Transverse colon (tissue), 4 donors: ENCODE results near the gene ZNF502. TPM values are rescaled to one million over a fixed set of nuclear protein-coding genes. Genes with fewer than 3 reads are reported as not detected.

ENCODE experiments used
- DNase-seq: peaks from one replicate; pipeline ENCODE4 v3.0.0-alpha.2; 2019
- H3K27ac ChIP-seq, 4 donors: fragments of 200-600 bp; sonication (generic); 2 replicates each; pipeline ENCODE4 v1.5.1; 2016 to 2018; ENCODE audit warnings: inconsistent platforms in 4 of 4
- H3K27me3 ChIP-seq: fragments of 200-600 bp; sonication (generic); 2 replicates; pipeline ENCODE4 v1.5.1; 2017; ENCODE audit warnings: inconsistent platforms
- H3K36me3 ChIP-seq, 4 donors: fragments of 200-600 bp; sonication (generic); 2 replicates each; pipeline ENCODE4 v1.5.1; 2017 to 2019; ENCODE audit warnings: inconsistent platforms in 4 of 4
- H3K4me1 ChIP-seq, 4 donors: fragments of 200-600 bp; sonication (generic); 2 replicates each; pipeline ENCODE4 v1.5.1; 2017 to 2020; ENCODE audit warnings: inconsistent platforms in 4 of 4
- H3K4me3 ChIP-seq, 4 donors: fragments of 200-600 bp; sonication (generic); 1 replicate in 1 of 4; 2 replicates in 3 of 4; pipeline versions ENCODE4 v1.5.1 to v1.6.1; 2017 to 2019; ENCODE audit warnings: inconsistent platforms in 4 of 4
- H3K9me3 ChIP-seq, 2 donors: fragments of 200-600 bp; sonication (generic); 2 replicates each; pipeline ENCODE4 v1.5.1; 2017 to 2019; ENCODE audit warnings: inconsistent platforms in 2 of 2
- EP300 ChIP-seq: sonication (generic); formaldehyde crosslinking; IDR thresholded peaks from one replicate; pipeline ENCODE4 v1.6.1; 2017; ENCODE audit warnings: antibody characterized with exemption, low read depth
- POLR2A ChIP-seq: fragments of 450-650 bp; IDR thresholded peaks from one replicate; pipeline ENCODE4 v1.6.1; 2016; ENCODE audit warnings: antibody characterized with exemption, mild to moderate bottlenecking, moderate library complexity
- POLR2AphosphoS5 ChIP-seq, 3 donors: sonication (generic); formaldehyde crosslinking; IDR thresholded peaks; one replicate each; pipeline ENCODE4 v1.6.1; 2016; ENCODE audit warnings: antibody characterized with exemption in 3 of 3
- WGBS, 2 donors: methylation state at CpG; one replicate each; pipeline ENCODE4 v1.1.5; 2018; ENCODE audit warnings: low coverage in 1 of 2; 5-methylcytosine and 5-hydroxymethylcytosine counted together
- in situ Hi-C, 4 donors: fragments of 200-750 bp; cut with MboI; loops; one replicate each; pipeline versions ENCODE4 v1.15.0 to v1.15.1; 2017; ENCODE audit warnings: low sequenced_read_pairs in 3 of 4, low pct_ligation_motif_present in 1 of 4, low pct_unique_long_range_greater_than_20kb in 1 of 4
- intact Hi-C: fragments of 100-400 bp; cut with DNase I; formaldehyde crosslinking; loops from one replicate; pipeline ENCODE4 v1.15.1; 2023; ENCODE audit warnings: low total_unique reads
- total RNA-seq, 4 donors: library from RNA; depleted of rRNA; stranded (reverse); fragments of >200 nt; gene quantifications; one replicate each; pipeline ENCODE4 v1.1.0, GENCODE V29; 2016
- TF ChIP-seq, protein P1 (sequence below), 5 experiments: fragments of 200-600 bp in 3 of 5; fragments of 450-650 bp in 2 of 5; sonication (generic) in 3 of 5; IDR thresholded peaks; 1 replicate in 2 of 5; 2 replicates in 3 of 5; pipeline ENCODE4 v1.5.1; 2016 to 2017; ENCODE audit warnings: antibody characterized with exemption in 5 of 5, inconsistent platforms in 3 of 5, mild to moderate bottlenecking in 2 of 5, moderate library complexity in 1 of 5

ZNF502 gene
- total RNA-seq, 4 donors from 2014 or later, result 1.4 to 13.7 (median 4.7) TPM

DNA sequence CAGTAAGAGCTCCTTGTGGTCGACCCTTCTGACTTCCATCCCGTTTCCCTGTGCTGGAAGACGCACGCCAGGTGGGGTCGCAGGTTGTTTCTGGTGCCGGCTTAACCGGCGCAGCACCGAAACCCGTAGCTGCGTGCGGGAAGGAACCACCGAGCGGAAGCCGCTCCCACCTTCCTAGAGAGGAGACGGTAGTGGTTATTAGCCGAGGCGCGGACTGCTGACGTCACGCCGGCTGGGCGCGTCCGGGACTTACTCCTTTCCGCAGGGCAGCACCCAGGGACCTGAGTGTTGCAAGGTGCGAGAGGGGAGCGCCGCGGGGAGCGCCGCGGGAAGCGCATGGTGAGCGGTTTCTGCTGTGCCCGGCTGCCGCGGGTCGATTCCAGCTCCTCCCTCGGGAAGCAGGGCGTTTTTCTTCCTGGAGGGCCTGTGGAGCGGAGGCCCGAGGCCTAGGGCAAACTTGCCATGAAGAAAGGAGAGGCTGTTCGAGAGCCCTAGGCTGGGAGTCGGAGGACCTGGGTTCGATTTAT is 17.0 kb downstream of the ZNF502 start, which contains the start of gene ZNF501:
TSS of gene ZNF501 (plus strand) at position 252 of the 527 bp plus-strand sequence. CDS start 4,787 bp downstream, outside the sequence.
- peaks cover 0 to 13% (median 7%) of the 10 kb centered on the region in 4 donors for H3K4me1 ChIP-seq
- no peaks in the 10 kb centered on the region for H3K27me3 ChIP-seq
- TF ChIP-seq EP300 (no peak), POLR2AphosphoS5 (IDR thresholded peaks at IDR 0.05) (peak; percentile 47 to 68 (median 66)), POLR2A (peak; percentile 42)
- TF ChIP-seq, protein P1, sequence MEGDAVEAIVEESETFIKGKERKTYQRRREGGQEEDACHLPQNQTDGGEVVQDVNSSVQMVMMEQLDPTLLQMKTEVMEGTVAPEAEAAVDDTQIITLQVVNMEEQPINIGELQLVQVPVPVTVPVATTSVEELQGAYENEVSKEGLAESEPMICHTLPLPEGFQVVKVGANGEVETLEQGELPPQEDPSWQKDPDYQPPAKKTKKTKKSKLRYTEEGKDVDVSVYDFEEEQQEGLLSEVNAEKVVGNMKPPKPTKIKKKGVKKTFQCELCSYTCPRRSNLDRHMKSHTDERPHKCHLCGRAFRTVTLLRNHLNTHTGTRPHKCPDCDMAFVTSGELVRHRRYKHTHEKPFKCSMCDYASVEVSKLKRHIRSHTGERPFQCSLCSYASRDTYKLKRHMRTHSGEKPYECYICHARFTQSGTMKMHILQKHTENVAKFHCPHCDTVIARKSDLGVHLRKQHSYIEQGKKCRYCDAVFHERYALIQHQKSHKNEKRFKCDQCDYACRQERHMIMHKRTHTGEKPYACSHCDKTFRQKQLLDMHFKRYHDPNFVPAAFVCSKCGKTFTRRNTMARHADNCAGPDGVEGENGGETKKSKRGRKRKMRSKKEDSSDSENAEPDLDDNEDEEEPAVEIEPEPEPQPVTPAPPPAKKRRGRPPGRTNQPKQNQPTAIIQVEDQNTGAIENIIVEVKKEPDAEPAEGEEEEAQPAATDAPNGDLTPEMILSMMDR (IDR thresholded peaks at IDR 0.05), result no peak
- peaks cover 0 to 33% (median 15%) of the 10 kb centered on the region in 4 donors for H3K36me3 ChIP-seq
- H3K27ac ChIP-seq, result peak within 1 kb of the TSS; percentile 54 to 67 (median 58)
- peaks cover 54 to 73% of the 10 kb centered on the region in 2 donors for H3K9me3 ChIP-seq
- WGBS, 2 donors, result 4% methylated on average over 46 of the region's 46 CpGs; no CpG with 5 or more reads in 1 of the 2 donors
- in situ Hi-C loops, result no loop called here
- intact Hi-C loops, result no loop called here
- H3K4me3 ChIP-seq, result peak within 1 kb of the TSS; percentile 52 to 88 (median 64)
- DNase-seq, result peak; percentile 96

DNA sequence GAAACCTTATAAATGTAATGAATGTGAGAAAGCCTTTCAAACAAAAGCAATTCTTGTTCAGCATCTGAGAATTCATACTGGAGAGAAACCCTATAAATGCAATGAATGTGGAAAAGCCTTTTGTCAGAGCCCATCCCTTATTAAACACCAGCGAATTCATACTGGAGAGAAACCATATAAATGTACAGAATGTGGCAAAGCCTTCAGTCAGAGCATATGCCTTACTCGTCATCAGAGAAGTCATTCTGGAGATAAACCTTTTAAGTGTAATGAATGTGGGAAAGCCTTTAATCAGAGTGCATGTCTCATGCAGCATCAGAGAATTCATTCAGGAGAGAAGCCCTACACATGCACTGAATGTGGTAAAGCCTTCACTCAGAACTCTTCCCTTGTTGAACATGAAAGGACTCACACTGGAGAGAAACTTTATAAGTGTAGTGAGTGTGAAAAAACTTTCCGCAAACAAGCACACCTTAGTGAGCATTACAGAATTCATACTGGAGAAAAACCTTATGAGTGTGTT is 22.2 kb downstream of the ZNF502 start:
- TF ChIP-seq POLR2AphosphoS5 (IDR thresholded peaks at IDR 0.05), result no peak
- TF ChIP-seq EP300, result no peak
- no peak for TF ChIP-seq POLR2A
- TF ChIP-seq, protein P1 (IDR thresholded peaks at IDR 0.05), result no peak
- H3K4me1 ChIP-seq, result peaks cover 0 to 9% (median 3%) of the 10 kb centered on the region in 4 donors
- WGBS, 2 donors, result 93% methylated on average over 3 of the region's 3 CpGs
- DNase-seq, result no peak
- in situ Hi-C loops, result no loop called here
- no peaks in the 10 kb centered on the region for H3K27me3 ChIP-seq
- intact Hi-C loops, result no loop called here
- H3K36me3 ChIP-seq, result peaks cover 0 to 41% (median 19%) of the 10 kb centered on the region in 4 donors
- H3K9me3 ChIP-seq, result peaks cover 73 to 88% of the 10 kb centered on the region in 2 donors
- H3K27ac ChIP-seq, result no peak overlapping the region
- no peak overlapping the region for H3K4me3 ChIP-seq

DNA sequence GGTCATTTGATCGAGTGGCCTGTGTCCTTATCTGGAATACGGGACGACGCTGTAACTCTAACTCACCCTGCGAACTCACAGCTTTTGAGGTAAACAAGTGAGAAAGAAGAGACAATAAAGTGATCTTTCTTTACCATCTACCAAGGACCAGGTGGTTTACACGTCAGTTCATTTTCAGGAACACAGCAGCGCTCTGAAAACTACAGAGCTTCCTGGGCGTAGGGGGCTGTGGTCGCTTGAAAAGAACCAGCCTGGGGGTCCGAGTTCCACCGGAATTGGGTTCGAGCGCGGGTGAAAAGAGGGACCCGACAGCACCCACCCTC is 48.6 kb downstream of the ZNF502 start:
- Histone ChIP-seq H3K27me3 (no peaks in the 10 kb centered on the region), H3K27ac (peak overlapping the region; percentile 76 to 79 (median 78)), H3K36me3 (peaks cover 0 to 15% (median 0%) of the 10 kb centered on the region in 4 donors), H3K4me3 (peak overlapping the region; percentile 61 to 95 (median 77)), H3K4me1 (peaks cover 4 to 19% (median 13%) of the 10 kb centered on the region in 4 donors), H3K9me3 (peaks cover 0 to 4% of the 10 kb centered on the region in 2 donors)
- 5 to 9% methylated on average over 6 to 15 of the region's 15 CpGs for WGBS, 2 donors
- no peak for DNase-seq
- no peak for TF ChIP-seq POLR2A
- TF ChIP-seq, protein P1 (IDR thresholded peaks at IDR 0.05), result no peak
- intact Hi-C loops, result loop anchor here (10.0 kb wide), 2 partner anchors 94 to 246 kb away; no protein-coding TSS in a partner anchor
- in situ Hi-C loops, result no loop called here

DNA sequence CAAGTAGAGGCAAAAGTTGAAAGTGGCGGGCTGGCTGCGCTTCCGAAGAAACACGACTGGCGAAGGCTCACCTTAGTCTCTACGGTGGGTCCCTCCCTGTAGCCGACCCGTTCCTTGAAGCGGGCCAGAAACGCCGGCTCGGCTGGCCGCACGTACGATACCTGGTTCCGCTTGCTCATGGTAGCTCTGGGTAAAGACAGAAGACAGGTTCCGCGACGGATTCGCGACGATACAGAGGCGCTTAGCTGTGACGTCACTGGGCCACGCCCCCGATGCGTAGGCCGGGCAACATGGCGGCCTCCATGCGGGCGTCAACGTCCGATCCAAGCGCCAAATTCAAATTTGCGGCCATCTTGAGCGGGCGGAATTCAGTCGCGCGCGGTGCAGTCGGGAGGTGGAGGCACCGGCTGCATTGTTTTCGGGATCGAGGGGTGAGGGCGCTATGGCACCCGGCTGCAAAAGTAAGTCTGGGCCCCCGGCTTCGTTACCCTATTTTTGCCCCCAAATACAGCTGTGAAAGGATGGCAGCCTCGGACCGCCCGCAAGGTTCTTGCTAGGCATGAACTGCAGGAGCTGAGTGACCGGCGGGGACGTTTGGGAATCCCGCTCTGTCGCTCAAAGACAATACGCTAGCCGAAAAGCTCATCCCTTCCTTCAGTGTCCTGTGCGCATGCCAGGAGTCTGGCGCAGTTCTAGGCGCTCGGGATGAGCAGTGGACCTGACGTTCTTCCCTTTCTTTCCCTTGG is 49.1 kb downstream of the ZNF502 start, which contains the start of the genes KIAA1143 and KIF15:
TSS of gene KIAA1143 (minus strand) at position 196 of the 746 bp plus-strand sequence. CDS start at position 179, 17 bp downstream.
TSS of gene KIF15 (plus strand) at position 371 of the 746 bp plus-strand sequence. CDS start at position 443, 72 bp downstream.
- in situ Hi-C loops, result no loop called here
- WGBS, 2 donors, result 0 to 3% methylated on average over 3 to 30 of the region's 64 CpGs
- H3K27me3 ChIP-seq, result no peaks in the 10 kb centered on the region

More for the DNA sequence above, 49.1 kb downstream of the ZNF502 start, which contains the start of the genes KIAA1143 and KIF15:
- peak; percentile 98 for DNase-seq
- H3K4me3 ChIP-seq, result peak within 1 kb of the TSS; percentile 61 to 95 (median 77)
- H3K4me1 ChIP-seq, result peaks cover 4 to 19% (median 13%) of the 10 kb centered on the region in 4 donors
- intact Hi-C loops, result loop anchor here (10.0 kb wide), 2 partner anchors 93 to 247 kb away; no protein-coding TSS in a partner anchor
- peak within 1 kb of the TSS; percentile 76 to 79 (median 78) for H3K27ac ChIP-seq
- H3K36me3 ChIP-seq, result peaks cover 0 to 15% (median 0%) of the 10 kb centered on the region in 4 donors
- TF ChIP-seq POLR2AphosphoS5 (IDR thresholded peaks at IDR 0.05) (peak; percentile 77 to 82 (median 79)), EP300 (no peak), POLR2A (peak; percentile 67)
- TF ChIP-seq, protein P1 (IDR thresholded peaks at IDR 0.05), result no peak
- H3K9me3 ChIP-seq, result peaks cover 0 to 4% of the 10 kb centered on the region in 2 donors
